A673 (cell line): ENCODE data around the gene DPF3. TPM values are rescaled to one million over a fixed set of nuclear protein-coding genes. Genes with fewer than 3 reads are reported as not detected.

ENCODE experiments used
- BruUV-seq: library from RNA; stranded (reverse); fragments of 400-500 nt; replicated peaks from 2 replicates; lab custom pipeline; 2021; lab: Mats Ljungman, UMichigan
- CTCF ChIA-PET: fragments of 300-600 bp; sonication (Branson Sonifier 250); formaldehyde crosslinking; loops from one replicate; lab custom pipeline; 2022; ENCODE audit warnings: antibody characterized with exemption; lab: Charles Lee
- POLR2A ChIA-PET: fragments of 300-600 bp; sonication (Branson Sonifier 250); formaldehyde crosslinking; loops from one replicate; lab custom pipeline; 2022; ENCODE audit warnings: antibody characterized with exemption; ENCODE audit not compliant: low non-redundant PET; lab: Charles Lee
- DNase-seq: peaks from one replicate; pipeline ENCODE4 v3.0.0-alpha.2; 2015; ENCODE audit warnings: low spot score
- H3K27ac ChIP-seq: fragments of 200-600 bp; sonication (generic); 2 replicates; pipeline ENCODE4 v1.5.1; 2016; ENCODE audit warnings: mixed run types, low read depth, mild to moderate bottlenecking, mixed read lengths, antibody characterized with exemption, low read length; ENCODE audit not compliant: poor library complexity, severe bottlenecking
- H3K27me3 ChIP-seq: fragments of 200-600 bp; sonication (generic); replicated peaks from 2 replicates; pipeline ENCODE4 v1.6.1; 2017; ENCODE audit warnings: mixed run types, low read depth, mild to moderate bottlenecking, mixed read lengths, antibody characterized with exemption, low read length; ENCODE audit not compliant: insufficient read depth, poor library complexity
- H3K36me3 ChIP-seq: fragments of 200-600 bp; sonication (generic); 2 replicates; pipeline ENCODE4 v1.6.1; 2016; ENCODE audit warnings: mixed run types, mild to moderate bottlenecking, mixed read lengths, antibody characterized with exemption, low read length; ENCODE audit not compliant: insufficient read depth, poor library complexity, severe bottlenecking
- H3K4me1 ChIP-seq: fragments of 200-600 bp; sonication (generic); 2 replicates; pipeline ENCODE4 v1.6.1; 2017; ENCODE audit warnings: mixed run types, mild to moderate bottlenecking, mixed read lengths, antibody characterized with exemption, low read length; ENCODE audit not compliant: insufficient read depth, poor library complexity, severe bottlenecking
- H3K4me3 ChIP-seq: fragments of 200-600 bp; sonication (generic); 2 replicates; pipeline ENCODE4 v1.5.1; 2016; ENCODE audit warnings: low read depth, mixed run types, mild to moderate bottlenecking, mixed read lengths, low read length; ENCODE audit not compliant: poor library complexity, severe bottlenecking
- H3K9me3 ChIP-seq: fragments of 200-600 bp; sonication (generic); 2 replicates; pipeline ENCODE4 v1.6.1; 2016; ENCODE audit warnings: mixed run types, low read depth, mild to moderate bottlenecking, mixed read lengths, antibody characterized with exemption, low read length; ENCODE audit not compliant: poor library complexity, severe bottlenecking
- EZH2 ChIP-seq: fragments of 200-600 bp; sonication (generic); IDR thresholded peaks from 2 replicates; pipeline ENCODE4 v1.6.1; 2017; ENCODE audit warnings: borderline replicate concordance, low read depth, mild to moderate bottlenecking, mixed read lengths, antibody characterized with exemption, low read length; ENCODE audit not compliant: poor library complexity, severe bottlenecking
- intact Hi-C: fragments of 100-400 bp; cut with micrococcal nuclease; formaldehyde crosslinking; loops from one replicate; pipeline ENCODE4 v1.10.0; 2022; ENCODE audit not compliant: unreplicated experiment
- total RNA-seq: library from RNA; stranded (reverse); gene quantifications from 2 replicates; pipeline ENCODE4 v1.2.3, GENCODE V29; 2021
- TF ChIP-seq, protein P1 (sequence below): fragments of 300-800, 200-600 bp; sonication (generic); conservative IDR thresholded peaks from 2 replicates; pipeline ENCODE4 v1.5.1; 2017; ENCODE audit warnings: low read depth, mild to moderate bottlenecking, antibody characterized with exemption, low read length, moderate library complexity, mixed read lengths

DPF3 gene
- total RNA-seq, 1 experiment from 2014 or later, result 15.7 TPM

- no peaks in the 10 kb centered on the region for H3K36me3 ChIP-seq
- no peaks in the 10 kb centered on the region for H3K4me1 ChIP-seq
- H3K27me3 ChIP-seq, result no peaks in the 10 kb centered on the region
- intact Hi-C loops, result no loop called here
- TF ChIP-seq, protein P1, sequence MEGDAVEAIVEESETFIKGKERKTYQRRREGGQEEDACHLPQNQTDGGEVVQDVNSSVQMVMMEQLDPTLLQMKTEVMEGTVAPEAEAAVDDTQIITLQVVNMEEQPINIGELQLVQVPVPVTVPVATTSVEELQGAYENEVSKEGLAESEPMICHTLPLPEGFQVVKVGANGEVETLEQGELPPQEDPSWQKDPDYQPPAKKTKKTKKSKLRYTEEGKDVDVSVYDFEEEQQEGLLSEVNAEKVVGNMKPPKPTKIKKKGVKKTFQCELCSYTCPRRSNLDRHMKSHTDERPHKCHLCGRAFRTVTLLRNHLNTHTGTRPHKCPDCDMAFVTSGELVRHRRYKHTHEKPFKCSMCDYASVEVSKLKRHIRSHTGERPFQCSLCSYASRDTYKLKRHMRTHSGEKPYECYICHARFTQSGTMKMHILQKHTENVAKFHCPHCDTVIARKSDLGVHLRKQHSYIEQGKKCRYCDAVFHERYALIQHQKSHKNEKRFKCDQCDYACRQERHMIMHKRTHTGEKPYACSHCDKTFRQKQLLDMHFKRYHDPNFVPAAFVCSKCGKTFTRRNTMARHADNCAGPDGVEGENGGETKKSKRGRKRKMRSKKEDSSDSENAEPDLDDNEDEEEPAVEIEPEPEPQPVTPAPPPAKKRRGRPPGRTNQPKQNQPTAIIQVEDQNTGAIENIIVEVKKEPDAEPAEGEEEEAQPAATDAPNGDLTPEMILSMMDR, result no peak
- no peak for TF ChIP-seq EZH2
- POLR2A ChIA-PET, result no interaction called here
- H3K4me3 ChIP-seq, result no peak overlapping the region
- CTCF ChIA-PET, result no interaction called here
- H3K27ac ChIP-seq, result no peak overlapping the region
- BruUV-seq, result no TSS peak
- H3K9me3 ChIP-seq, result peaks cover 4% of the 10 kb centered on the region
- no peak for DNase-seq
Measured at GRCh38 chr14:72822946-72823611, 70.8 kb downstream of the DPF3 start.

- DNase-seq, result no peak
- no peaks in the 10 kb centered on the region for H3K4me1 ChIP-seq
- ChIA-PET CTCF (no interaction called here), POLR2A (interaction anchor here (0.7 kb wide), 1 partner anchor 35 kb away, joined by 8 read pairs; no protein-coding TSS in a partner anchor)
- no peak overlapping the region for H3K4me3 ChIP-seq
- intact Hi-C loops, result no loop called here
- TF ChIP-seq EZH2, result no peak
- TF ChIP-seq, protein P1, result no peak
- BruUV-seq, result no TSS peak
- H3K9me3 ChIP-seq, result peaks cover 4% of the 10 kb centered on the region
- H3K27me3 ChIP-seq, result no peaks in the 10 kb centered on the region
- no peaks in the 10 kb centered on the region for H3K36me3 ChIP-seq
- no peak overlapping the region for H3K27ac ChIP-seq
Measured at GRCh38 chr14:72818998-72819397, 74.9 kb downstream of the DPF3 start.

- H3K4me1 ChIP-seq, result no peaks in the 10 kb centered on the region
- H3K27me3 ChIP-seq, result no peaks in the 10 kb centered on the region
- intact Hi-C loops, result no loop called here
- H3K36me3 ChIP-seq, result no peaks in the 10 kb centered on the region
- no peak for TF ChIP-seq EZH2
- TF ChIP-seq, protein P1, result no peak
- ChIA-PET POLR2A (no interaction called here), CTCF (no interaction called here)
- BruUV-seq, result no TSS peak
- DNase-seq, result no peak
- no peak overlapping the region for H3K4me3 ChIP-seq
- peaks cover 4% of the 10 kb centered on the region for H3K9me3 ChIP-seq
- H3K27ac ChIP-seq, result no peak overlapping the region
Measured at GRCh38 chr14:72816287-72816686, 77.6 kb downstream of the DPF3 start.
